GM12878 (cell line): ENCODE results near the gene ANAPC2. TPM values are rescaled to one million over a fixed set of nuclear protein-coding genes. Genes with fewer than 3 reads are reported as not detected.

Experiments
- ATAC-seq: fragments of 200-7000 bp; cut with Tn5 transposase; 3 replicates; pipeline ENCODE4 v1.9.1; 2020; ENCODE audit warnings: mild to moderate bottlenecking, moderate library complexity
- BruUV-seq: library from RNA; stranded (reverse); fragments of 400-500 nt; replicated peaks from 2 replicates; lab custom pipeline; 2021; lab: Mats Ljungman, UMichigan
- CTCF ChIA-PET: fragments of 300-600 bp; sonication (Branson Sonifier 250); formaldehyde crosslinking; extraction: SDS; loops from one replicate; lab custom pipeline; 2021; ENCODE audit warnings: inconsistent platforms; lab: Yijun Ruan, JAX
- POLR2A ChIA-PET: fragments of 350-600 bp; formaldehyde crosslinking; extraction: SDS; loops from one replicate; lab custom pipeline; 2021; ENCODE audit warnings: inconsistent platforms; lab: Charles Lee
- RAD21 ChIA-PET: fragments of 300-600 bp; sonication (Branson Sonifier 250); formaldehyde crosslinking; loops from one replicate; lab custom pipeline; 2023; ENCODE audit warnings: antibody characterized with exemption; ENCODE audit not compliant: unreplicated experiment; lab: Charles Lee
- SMC1A ChIA-PET: fragments of 300-600 bp; sonication (Branson Sonifier 250); formaldehyde crosslinking; loops from one replicate; lab custom pipeline; 2023; ENCODE audit not compliant: unreplicated experiment, uncharacterized antibody; lab: Charles Lee
- DNase-seq: peaks from one replicate; pipeline ENCODE4 v3.0.0-alpha.2; 2011; ENCODE audit warnings: low read depth, low spot score
- FAIRE-seq: peaks from 3 replicates; lab custom pipeline; 2011; peaks lifted over from hg19 to GRCh38; lab: Jason Lieb, UNC
- H2AFZ ChIP-seq: 2 replicates; pipeline ENCODE4 v1.6.0; 2011; ENCODE audit warnings: low read depth, low read length, control low read depth; ENCODE audit not compliant: control insufficient read depth
- H3K27ac ChIP-seq: 2 replicates; pipeline ENCODE4 v1.5.1; 2011; ENCODE audit warnings: control low read depth; ENCODE audit not compliant: control insufficient read depth, insufficient read depth
- H3K27me3 ChIP-seq, 2 experiments: replicated peaks in 1 of 2; 2 replicates each; pipeline versions ENCODE4 v1.6.0 to v1.6.1; 2011; ENCODE audit warnings: low read length in 1 of 2; ENCODE audit not compliant: control insufficient read depth in 2 of 2, insufficient read depth in 2 of 2
- H3K36me3 ChIP-seq, 2 experiments: 2 replicates each; pipeline ENCODE4 v1.5.1; 2011; ENCODE audit warnings: low read length in 1 of 2; ENCODE audit not compliant: control insufficient read depth in 2 of 2, insufficient read depth in 2 of 2
- H3K4me1 ChIP-seq: 2 replicates; pipeline ENCODE4 v1.6.1; 2011; ENCODE audit warnings: mild to moderate bottlenecking, low read length, moderate library complexity, mixed read lengths; ENCODE audit not compliant: control insufficient read depth, insufficient read depth
- H3K4me2 ChIP-seq: 2 replicates; pipeline ENCODE4 v1.6.0; 2011; ENCODE audit warnings: control low read depth; ENCODE audit not compliant: control insufficient read depth, insufficient read depth
- H3K4me3 ChIP-seq: fragments of 200-600 bp; sonication (generic); 2 replicates; pipeline ENCODE4 v1.5.1; 2016
- H3K79me2 ChIP-seq: 2 replicates; pipeline ENCODE4 v1.6.0; 2011; ENCODE audit warnings: low read length; ENCODE audit not compliant: control insufficient read depth, insufficient read depth
- H3K9ac ChIP-seq: 2 replicates; pipeline ENCODE4 v1.8.0; 2011; ENCODE audit warnings: low read length, control low read depth, mixed read lengths; ENCODE audit not compliant: control insufficient read depth, insufficient read depth
- H3K9me3 ChIP-seq: replicated peaks from 3 replicates; pipeline ENCODE4 v1.5.1; 2011; ENCODE audit warnings: mild to moderate bottlenecking, low read length; ENCODE audit not compliant: control insufficient read depth, insufficient read depth
- H4K20me1 ChIP-seq: 2 replicates; pipeline ENCODE4 v1.6.0; 2011; ENCODE audit not compliant: control insufficient read depth, insufficient read depth
- BMI1 ChIP-seq: fragments of 450-650 bp; IDR thresholded peaks from 2 replicates; pipeline ENCODE4 v1.6.1; 2016; ENCODE audit warnings: mild to moderate bottlenecking, moderate library complexity, borderline replicate concordance
- ETV6 ChIP-seq, 2 experiments: fragments of 450-650 bp in 1 of 2; IDR thresholded peaks in 1 of 2; conservative IDR thresholded peaks in 1 of 2; 2 replicates each; pipeline ENCODE4 v1.6.1; 2014; ENCODE audit warnings: antibody characterized with exemption in 1 of 2, borderline replicate concordance in 1 of 2, low read depth in 1 of 2, mild to moderate bottlenecking in 1 of 2, moderate library complexity in 1 of 2
- FOXK2 ChIP-seq: fragments of 450-650 bp; IDR thresholded peaks from 2 replicates; pipeline ENCODE4 v1.6.1; 2017; ENCODE audit warnings: mild to moderate bottlenecking, moderate library complexity
- FOXM1 ChIP-seq: IDR thresholded peaks from 2 replicates; pipeline ENCODE4 v1.6.1; 2012; ENCODE audit warnings: low read depth, mild to moderate bottlenecking, inconsistent platforms, low read length, moderate library complexity
- HDAC2 ChIP-seq: fragments of 200-600 bp; sonication (generic); IDR thresholded peaks from 2 replicates; pipeline ENCODE4 v1.6.1; 2017
- HDAC6 ChIP-seq: fragments of 200-600 bp; sonication (generic); IDR thresholded peaks from one replicate; pipeline ENCODE4 v1.8.0; 2017; ENCODE audit warnings: antibody characterized with exemption; ENCODE audit not compliant: unreplicated experiment
- IKZF2 ChIP-seq, 2 experiments: fragments of 450-650 bp; IDR thresholded peaks; 2 replicates each; pipeline ENCODE4 v1.6.1; 2017; ENCODE audit warnings: mild to moderate bottlenecking in 2 of 2, moderate library complexity in 2 of 2
- MTA3 ChIP-seq: IDR thresholded peaks from 2 replicates; pipeline ENCODE4 v1.6.1; 2012; ENCODE audit warnings: low read length, inconsistent platforms, borderline replicate concordance
- MYB ChIP-seq: fragments of 150-350 bp; IDR thresholded peaks from 2 replicates; pipeline ENCODE4 v1.6.1; 2014; ENCODE audit warnings: mild to moderate bottlenecking, low read depth, low read length, borderline replicate concordance
- NR2C1 ChIP-seq: fragments of 450-650 bp; IDR thresholded peaks from 2 replicates; pipeline ENCODE4 v1.6.1; 2017; ENCODE audit warnings: antibody characterized with exemption, mild to moderate bottlenecking, moderate library complexity
- NR2F1 ChIP-seq: fragments of 450-650 bp; conservative IDR thresholded peaks from 2 replicates; pipeline ENCODE4 v1.6.1; 2017; ENCODE audit warnings: mild to moderate bottlenecking
- SPI1 ChIP-seq: IDR thresholded peaks from 2 replicates; pipeline ENCODE4 v1.6.1; 2011; ENCODE audit warnings: low read depth, mild to moderate bottlenecking, low read length, moderate library complexity, borderline replicate concordance; ENCODE audit not compliant: insufficient read depth
- WGBS: methylation state at CpG from one replicate; pipeline ENCODE4 v1.1.6; 2016; ENCODE audit warnings: low lambda C conversion rate; ENCODE audit not compliant: insufficient replicate concordance, insufficient coverage; ENCODE audit errors: missing lambda C conversion rate; 5-methylcytosine and 5-hydroxymethylcytosine counted together
- in situ Hi-C: fragments of 300-500 bp; cut with MboI; formaldehyde crosslinking; loops from 9 replicates; pipeline ENCODE4 v1.14.3; 2018; ENCODE audit warnings: mixed read lengths
- intact Hi-C: fragments of 100-400 bp; cut with micrococcal nuclease; formaldehyde crosslinking; loops from one replicate; pipeline ENCODE4 v1.14.2; 2022; ENCODE audit not compliant: unreplicated experiment
- polyA plus RNA-seq, 11 experiments: library from polyadenylated mRNA; depleted of rRNA in 4 of 11; unstranded in 6 of 11; stranded (reverse) in 5 of 11; fragments of >200 nt; fragmentation: Nextera tagmentation in 4 of 11; fragmentation: Illumina TruSeq in 1 of 11; extraction: Ambion mirVana in 4 of 11; extraction: Trizol in 1 of 11; gene quantifications; 1 replicate in 1 of 11; 2 replicates in 10 of 11; pipeline versions ENCODE4 v1.2.1 to v1.2.3, GENCODE V29; 2011 to 2016; ENCODE audit warnings: inconsistent platforms in 2 of 11, missing spikeins in 2 of 11, low read depth in 1 of 11
- total RNA-seq, 4 experiments: library from RNA; depleted of rRNA in 3 of 4; stranded (reverse); fragments of >200 nt in 3 of 4; fragmentation: Illumina TruSeq in 1 of 4; extraction: Trizol in 1 of 4; gene quantifications; 2 replicates each; pipeline versions ENCODE4 v1.2.1 to v1.2.3, GENCODE V29; 2013 to 2021
- TF ChIP-seq, protein P1 (sequence below): fragments of 450-650 bp; formaldehyde crosslinking; IDR thresholded peaks from 2 replicates; pipeline ENCODE4 v1.5.0; 2022; ENCODE audit warnings: mild to moderate bottlenecking, missing genetic modification characterization
- TF ChIP-seq, protein P2 (sequence below): IDR thresholded peaks from 2 replicates; pipeline ENCODE4 v1.6.1; 2012; ENCODE audit warnings: improper control_type of control experiment, low read depth, low read length; ENCODE audit not compliant: insufficient replicate concordance

Gene ANAPC2
- total and polyA plus RNA-seq, 10 of the 15 experiments (the other 5 are each of a cell fraction or from before 2014, with no cell fraction given): 0.03 to 65.2 (median 20.5) TPM

DNA sequence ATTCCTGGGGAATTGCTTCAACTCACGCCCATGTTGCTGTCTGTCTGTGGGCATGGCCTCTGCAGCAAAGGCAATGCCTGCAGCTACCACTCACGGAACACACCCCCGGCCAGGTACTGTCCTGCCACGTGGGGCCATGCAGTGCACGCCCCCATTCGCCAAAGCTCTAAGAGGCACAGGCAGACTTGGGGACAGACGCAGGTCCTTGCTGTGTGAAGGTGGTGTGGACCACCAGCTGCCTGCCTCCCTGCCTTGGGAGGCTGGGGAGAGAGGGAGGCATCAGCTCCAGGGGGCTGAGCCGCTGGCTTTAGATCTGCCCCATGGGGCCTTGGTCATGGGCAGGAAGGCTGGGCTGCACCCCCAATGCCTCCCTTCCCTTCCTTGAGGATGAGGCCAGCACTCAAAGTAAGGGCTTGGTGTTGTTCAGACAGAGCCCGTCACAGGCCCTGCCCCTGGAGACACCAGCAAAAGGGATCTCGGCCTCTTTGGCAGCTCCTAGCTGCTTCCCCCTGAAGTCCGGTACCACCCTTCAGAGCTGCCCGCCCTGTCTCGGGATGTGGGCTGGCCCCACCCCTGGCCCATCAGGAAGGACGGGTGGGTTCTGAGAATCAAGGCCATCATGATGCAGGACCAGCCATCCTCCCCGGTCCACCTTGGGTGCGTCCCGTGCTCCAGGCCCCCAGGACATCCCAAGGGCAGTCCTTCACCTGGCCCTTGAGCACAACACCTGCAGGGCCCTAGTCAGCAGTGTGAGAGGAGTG is 47.1 kb downstream of the ANAPC2 start:
- no peak for DNase-seq
- Histone ChIP-seq H3K27ac (no peak overlapping the region), H3K9me3 (no peaks in the 10 kb centered on the region; the same call in 2 of the 3 replicates), H2AFZ (no peak overlapping the region), H3K27me3 (peaks cover 10 to 14% of the 10 kb centered on the region in 2 experiments), H3K4me2 (no peak overlapping the region), H4K20me1 (no peaks in the 10 kb centered on the region), H3K4me3 (no peak overlapping the region), H3K9ac (no peak overlapping the region), H3K79me2 (no peaks in the 10 kb centered on the region), H3K4me1 (no peaks in the 10 kb centered on the region), H3K36me3 (no peaks in the 10 kb centered on the region)
- ChIA-PET POLR2A (interaction anchor here (1.0 to 1.7 kb wide), 3 partner anchors 8 to 12 kb away, joined by 3 to 5 read pairs (median 4); no protein-coding TSS in a partner anchor), CTCF (interaction anchor here (1.0 kb wide), 1 partner anchor 46 kb away, joined by 3 read pairs; no protein-coding TSS in a partner anchor), RAD21 (interaction anchor here (0.5 to 1.0 kb wide), 2 partner anchors 9 to 74 kb away, joined by 3 read pairs; no protein-coding TSS in a partner anchor), SMC1A (no interaction called here)
- FAIRE-seq: no peak
- in situ Hi-C loops: no loop called here
- ATAC-seq: no peak
- TF ChIP-seq NR2F1: no peak
- TF ChIP-seq MTA3: no peak
- no peak for TF ChIP-seq NR2C1
- TF ChIP-seq HDAC6: no peak
- no peak for TF ChIP-seq ETV6 (conservative IDR thresholded peaks at IDR 0.05 in 1 of 2, IDR thresholded peaks at IDR 0.05 in 1 of 2; ENCODE audit: borderline replicate concordance in 1 of 2, low read depth in 1 of 2)
- TF ChIP-seq MYB: no peak
- no peak for TF ChIP-seq IKZF2 (IDR thresholded peaks at IDR 0.05)
- no peak for TF ChIP-seq FOXM1
- TF ChIP-seq BMI1: no peak
- TF ChIP-seq, protein P1, sequence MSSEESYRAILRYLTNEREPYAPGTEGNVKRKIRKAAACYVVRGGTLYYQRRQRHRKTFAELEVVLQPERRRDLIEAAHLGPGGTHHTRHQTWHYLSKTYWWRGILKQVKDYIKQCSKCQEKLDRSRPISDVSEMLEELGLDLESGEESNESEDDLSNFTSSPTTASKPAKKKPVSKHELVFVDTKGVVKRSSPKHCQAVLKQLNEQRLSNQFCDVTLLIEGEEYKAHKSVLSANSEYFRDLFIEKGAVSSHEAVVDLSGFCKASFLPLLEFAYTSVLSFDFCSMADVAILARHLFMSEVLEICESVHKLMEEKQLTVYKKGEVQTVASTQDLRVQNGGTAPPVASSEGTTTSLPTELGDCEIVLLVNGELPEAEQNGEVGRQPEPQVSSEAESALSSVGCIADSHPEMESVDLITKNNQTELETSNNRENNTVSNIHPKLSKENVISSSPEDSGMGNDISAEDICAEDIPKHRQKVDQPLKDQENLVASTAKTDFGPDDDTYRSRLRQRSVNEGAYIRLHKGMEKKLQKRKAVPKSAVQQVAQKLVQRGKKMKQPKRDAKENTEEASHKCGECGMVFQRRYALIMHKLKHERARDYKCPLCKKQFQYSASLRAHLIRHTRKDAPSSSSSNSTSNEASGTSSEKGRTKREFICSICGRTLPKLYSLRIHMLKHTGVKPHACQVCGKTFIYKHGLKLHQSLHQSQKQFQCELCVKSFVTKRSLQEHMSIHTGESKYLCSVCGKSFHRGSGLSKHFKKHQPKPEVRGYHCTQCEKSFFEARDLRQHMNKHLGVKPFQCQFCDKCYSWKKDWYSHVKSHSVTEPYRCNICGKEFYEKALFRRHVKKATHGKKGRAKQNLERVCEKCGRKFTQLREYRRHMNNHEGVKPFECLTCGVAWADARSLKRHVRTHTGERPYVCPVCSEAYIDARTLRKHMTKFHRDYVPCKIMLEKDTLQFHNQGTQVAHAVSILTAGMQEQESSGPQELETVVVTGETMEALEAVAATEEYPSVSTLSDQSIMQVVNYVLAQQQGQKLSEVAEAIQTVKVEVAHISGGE (CRISPR knock-in tag): no peak
- TF ChIP-seq HDAC2: no peak
- TF ChIP-seq, protein P2, sequence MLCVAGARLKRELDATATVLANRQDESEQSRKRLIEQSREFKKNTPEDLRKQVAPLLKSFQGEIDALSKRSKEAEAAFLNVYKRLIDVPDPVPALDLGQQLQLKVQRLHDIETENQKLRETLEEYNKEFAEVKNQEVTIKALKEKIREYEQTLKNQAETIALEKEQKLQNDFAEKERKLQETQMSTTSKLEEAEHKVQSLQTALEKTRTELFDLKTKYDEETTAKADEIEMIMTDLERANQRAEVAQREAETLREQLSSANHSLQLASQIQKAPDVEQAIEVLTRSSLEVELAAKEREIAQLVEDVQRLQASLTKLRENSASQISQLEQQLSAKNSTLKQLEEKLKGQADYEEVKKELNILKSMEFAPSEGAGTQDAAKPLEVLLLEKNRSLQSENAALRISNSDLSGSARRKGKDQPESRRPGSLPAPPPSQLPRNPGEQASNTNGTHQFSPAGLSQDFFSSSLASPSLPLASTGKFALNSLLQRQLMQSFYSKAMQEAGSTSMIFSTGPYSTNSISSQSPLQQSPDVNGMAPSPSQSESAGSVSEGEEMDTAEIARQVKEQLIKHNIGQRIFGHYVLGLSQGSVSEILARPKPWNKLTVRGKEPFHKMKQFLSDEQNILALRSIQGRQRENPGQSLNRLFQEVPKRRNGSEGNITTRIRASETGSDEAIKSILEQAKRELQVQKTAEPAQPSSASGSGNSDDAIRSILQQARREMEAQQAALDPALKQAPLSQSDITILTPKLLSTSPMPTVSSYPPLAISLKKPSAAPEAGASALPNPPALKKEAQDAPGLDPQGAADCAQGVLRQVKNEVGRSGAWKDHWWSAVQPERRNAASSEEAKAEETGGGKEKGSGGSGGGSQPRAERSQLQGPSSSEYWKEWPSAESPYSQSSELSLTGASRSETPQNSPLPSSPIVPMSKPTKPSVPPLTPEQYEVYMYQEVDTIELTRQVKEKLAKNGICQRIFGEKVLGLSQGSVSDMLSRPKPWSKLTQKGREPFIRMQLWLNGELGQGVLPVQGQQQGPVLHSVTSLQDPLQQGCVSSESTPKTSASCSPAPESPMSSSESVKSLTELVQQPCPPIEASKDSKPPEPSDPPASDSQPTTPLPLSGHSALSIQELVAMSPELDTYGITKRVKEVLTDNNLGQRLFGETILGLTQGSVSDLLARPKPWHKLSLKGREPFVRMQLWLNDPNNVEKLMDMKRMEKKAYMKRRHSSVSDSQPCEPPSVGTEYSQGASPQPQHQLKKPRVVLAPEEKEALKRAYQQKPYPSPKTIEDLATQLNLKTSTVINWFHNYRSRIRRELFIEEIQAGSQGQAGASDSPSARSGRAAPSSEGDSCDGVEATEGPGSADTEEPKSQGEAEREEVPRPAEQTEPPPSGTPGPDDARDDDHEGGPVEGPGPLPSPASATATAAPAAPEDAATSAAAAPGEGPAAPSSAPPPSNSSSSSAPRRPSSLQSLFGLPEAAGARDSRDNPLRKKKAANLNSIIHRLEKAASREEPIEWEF: no peak
- TF ChIP-seq FOXK2: no peak
- TF ChIP-seq SPI1: no peak
- 38% methylated on average over 17 of the region's 17 CpGs for WGBS
- no TSS peak for BruUV-seq
- intact Hi-C loops: no loop called here
